ENCODE data around the gene STK38L. TPM values are rescaled to one million over a fixed set of nuclear protein-coding genes. Genes with fewer than 3 reads are reported as not detected.
"Not testable (repeated sequence)": the region's sequence is repeated elsewhere in the genome, so short reads cannot be mapped to it uniquely, and the experiment has no call there.

STK38L gene
- total RNA-seq, 1 experiment from 2014 or later = 19.6 TPM

GRCh38 chr12:27226407-27226929 is 17.6 kb upstream of the STK38L start:
- DNase-seq (ENCODE audit: low spot score) = peak; percentile 60

GRCh38 chr12:27229367-27229766 is 14.7 kb upstream of the STK38L start:
- DNase-seq (ENCODE audit: low spot score) = no peak

- not testable (repeated sequence) for DNase-seq (ENCODE audit: low spot score)
Observed at GRCh38 chr12:27231374-27231773, 12.7 kb upstream of the STK38L start.

DNA sequence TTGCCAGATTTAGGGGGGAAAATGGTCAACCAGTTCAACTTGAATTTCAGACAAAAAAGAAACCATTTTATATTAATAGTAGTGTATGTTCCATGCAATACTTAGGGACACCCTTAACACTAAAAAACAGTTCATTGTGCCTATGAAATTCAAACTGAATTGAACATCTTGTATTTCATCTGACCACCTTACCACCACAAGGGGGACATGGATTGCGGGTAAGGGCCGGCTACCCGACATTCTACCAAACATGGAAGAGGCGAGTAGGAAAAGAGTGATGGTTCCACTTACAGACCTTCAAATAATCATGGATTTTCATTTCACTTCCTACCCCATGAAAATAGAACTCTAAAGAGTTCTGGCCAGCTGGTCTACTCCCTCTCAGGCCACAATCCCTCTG is 10.3 kb upstream of the STK38L start:
- no peak for DNase-seq (ENCODE audit: low spot score)

DNA sequence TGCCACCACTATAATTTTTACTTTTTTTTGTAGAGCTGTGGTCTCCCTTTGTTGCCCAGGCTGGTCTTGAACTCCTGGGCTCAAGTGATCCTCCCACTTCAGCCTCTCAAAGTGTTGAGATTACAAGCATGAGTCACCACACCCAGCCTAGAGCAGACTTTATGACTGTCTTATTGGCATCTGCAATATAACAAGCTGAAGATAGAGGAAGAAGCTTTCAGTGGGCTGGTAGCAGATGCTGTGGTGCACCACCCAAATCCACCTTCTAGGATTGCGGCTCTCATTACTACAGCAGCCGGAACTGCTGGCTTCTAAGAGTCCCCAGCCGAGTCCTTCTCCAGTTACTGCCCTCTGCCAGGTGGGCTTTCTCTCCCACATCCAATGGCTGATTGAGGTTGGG is 7.6 kb upstream of the STK38L start:
- no peak for DNase-seq (ENCODE audit: low spot score)

DNA sequence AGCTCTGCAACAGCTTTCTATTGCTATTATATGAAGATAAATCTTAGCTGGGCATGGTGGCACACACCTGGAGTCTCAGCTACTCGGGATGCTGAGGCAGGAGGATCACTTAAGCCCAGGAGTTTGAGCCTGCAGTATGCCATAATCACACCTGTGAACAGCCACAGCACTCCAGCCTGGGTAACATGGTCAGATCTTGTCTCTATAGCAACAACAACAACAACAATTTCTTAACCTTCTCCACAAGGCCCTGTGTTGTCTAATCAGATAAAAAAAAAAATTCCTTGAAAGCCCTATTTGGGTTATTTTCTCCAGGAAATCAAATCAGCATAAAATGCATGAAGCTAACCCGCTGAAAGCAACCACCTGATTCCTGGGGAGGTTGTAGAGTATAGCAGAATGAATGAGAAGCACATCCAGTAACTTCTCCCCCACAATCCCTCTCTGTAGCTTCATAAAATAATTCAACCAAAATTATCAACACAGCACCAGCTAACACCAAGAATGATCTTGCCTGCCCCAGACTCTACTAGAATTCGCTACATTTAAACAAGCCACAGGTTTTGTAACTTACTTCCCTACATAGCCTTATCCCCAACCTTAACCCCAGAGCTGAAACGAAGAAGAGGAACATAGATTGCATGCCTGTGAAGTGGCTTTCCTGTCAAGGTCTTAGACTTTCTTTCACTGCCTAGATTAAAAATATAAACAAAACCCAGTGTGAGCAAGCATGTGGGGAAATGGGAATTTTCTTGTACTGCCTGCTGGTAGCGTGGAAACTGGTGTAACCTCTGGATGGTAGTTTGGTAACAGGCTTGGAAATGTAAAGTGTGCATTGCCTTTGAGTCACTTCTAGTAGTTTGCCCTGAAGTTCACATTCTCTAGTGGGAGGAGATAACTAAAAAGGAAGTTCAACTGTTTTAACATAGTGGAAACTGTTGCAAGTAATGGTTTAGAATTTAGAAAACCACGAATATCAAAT is 6.0 kb upstream of the STK38L start:
- peak; percentile 30 for DNase-seq (ENCODE audit: low spot score)

DNA sequence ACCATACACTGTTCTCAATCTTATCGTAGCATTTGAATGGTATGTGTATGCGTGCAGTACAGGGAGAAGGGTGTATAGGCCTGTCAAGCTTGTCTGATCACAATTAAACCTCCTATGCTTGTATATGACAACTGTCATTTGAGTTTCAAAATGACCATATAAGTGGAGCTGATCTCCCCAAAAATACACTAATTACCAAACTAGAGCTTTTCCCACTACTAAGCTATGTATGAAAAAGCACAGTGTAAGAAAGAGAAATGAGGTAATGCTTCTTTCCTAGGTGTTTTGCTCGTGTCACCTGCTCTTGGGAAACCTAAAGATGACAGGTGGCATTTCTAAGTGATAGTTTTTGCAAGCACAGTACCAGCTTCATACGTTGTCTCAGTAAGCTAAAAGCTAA is 1.1 kb upstream of the STK38L start:
- no peak for DNase-seq (ENCODE audit: low spot score)

GRCh38 chr12:27244689-27245488 is 803 bp downstream of the STK38L start:
- peak; percentile 63 for DNase-seq (ENCODE audit: low spot score)

- DNase-seq (ENCODE audit: low spot score) = no peak
Observed at GRCh38 chr12:27246141-27246540, 2.1 kb downstream of the STK38L start.

DNA sequence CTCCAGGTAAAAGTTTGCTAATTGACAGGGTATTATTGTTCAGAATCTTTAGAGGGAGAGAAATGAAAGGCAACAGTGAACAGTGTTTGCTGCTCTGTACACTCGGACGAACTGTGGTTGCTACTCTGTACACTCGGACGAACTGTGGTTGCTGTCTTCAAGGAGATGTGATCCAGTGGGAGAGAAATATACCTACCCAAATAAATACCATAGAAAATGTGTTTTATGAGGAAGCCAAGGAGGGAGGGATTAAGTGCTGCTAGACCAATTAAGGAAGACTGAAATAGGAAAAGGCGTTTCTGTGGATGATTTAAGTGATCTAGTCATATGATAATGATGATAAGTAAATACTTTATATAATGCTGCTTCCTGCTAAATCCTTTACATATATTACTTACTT is 2.7 kb downstream of the STK38L start:
- peak; percentile 30 for DNase-seq (ENCODE audit: low spot score)

DNA sequence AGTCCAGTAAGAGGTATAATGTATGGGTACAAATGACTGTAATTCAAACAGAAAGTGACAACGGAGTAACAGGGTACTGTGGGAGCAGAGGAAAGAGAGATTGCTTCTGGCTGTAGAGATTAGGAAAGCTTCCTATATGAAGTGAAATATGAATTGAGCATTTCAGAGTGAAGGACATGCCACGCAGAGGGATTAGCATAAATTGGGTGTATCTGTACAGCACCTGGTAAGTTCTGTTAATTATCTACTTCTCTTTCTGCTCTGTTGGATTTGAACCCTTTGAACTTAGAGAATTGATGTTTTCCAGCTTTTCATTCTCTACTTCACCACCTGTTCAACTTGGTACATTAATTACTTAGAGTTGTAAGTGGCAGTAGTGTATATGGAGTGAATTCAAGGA is 8.8 kb downstream of the STK38L start:
- DNase-seq (ENCODE audit: low spot score) = no peak

GRCh38 chr12:27253347-27253746 is 9.3 kb downstream of the STK38L start:
- DNase-seq (ENCODE audit: low spot score) = no peak

DNA sequence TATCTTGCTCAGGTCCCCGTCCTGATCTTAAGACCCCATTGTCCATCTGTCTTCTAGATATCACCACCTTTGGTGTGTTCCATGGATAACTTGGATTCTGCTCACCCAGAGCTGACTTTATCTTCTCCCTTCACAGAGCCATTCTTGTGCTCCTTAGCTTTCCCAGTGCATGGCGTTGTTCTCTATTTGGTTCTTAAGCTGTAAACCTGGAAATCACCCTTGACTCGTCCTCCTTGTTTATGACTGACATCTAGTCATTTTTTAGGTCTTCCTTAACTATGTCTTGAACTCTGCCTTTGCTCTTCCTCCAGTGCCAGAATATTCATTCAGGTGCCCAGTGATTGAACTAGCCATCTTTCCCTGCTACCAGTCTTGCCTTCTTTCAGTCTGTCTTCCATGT is 11.7 kb downstream of the STK38L start:
- DNase-seq (ENCODE audit: low spot score) = no peak

GRCh38 chr12:27257104-27257843 is 13.2 kb downstream of the STK38L start:
- DNase-seq (ENCODE audit: low spot score) = no peak

DNA sequence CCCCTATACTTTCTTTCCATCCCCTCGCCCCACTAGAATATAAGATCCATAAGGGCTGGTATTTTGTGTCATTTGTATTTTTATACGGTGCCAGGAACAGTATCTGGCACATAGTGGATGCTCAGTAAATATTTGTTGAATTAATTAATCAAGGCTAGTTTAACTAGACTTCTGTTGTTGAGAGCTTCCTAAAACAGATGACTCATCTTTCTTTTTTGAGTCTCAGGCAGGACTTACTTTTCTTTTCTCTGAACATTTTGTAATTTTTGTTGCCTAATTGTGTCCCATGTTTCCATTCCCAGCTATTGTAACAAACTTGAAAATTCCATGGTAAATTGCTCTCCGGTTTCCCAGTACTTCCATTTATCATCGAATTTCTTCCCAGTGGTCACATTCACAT is 16.7 kb downstream of the STK38L start:
- no peak for DNase-seq (ENCODE audit: low spot score)

DNA sequence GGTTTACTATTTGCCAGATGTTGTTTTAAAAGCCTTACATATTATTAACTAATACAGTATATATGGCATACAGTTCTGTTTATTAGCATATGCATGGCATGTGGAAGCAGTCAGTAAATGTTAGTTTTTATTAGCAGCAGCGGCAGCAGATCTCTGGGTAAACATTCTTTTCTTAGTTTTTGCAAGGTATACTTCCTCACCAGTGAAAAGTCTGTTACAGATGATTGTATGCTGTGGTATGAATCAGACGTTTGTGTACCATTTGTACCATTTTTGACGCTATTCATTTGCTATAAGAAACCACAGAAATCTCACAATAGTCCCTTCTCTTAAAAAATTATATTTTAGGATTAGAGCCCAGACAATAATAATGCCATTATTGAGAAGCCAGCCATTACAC is 17.8 kb downstream of the STK38L start:
- DNase-seq (ENCODE audit: low spot score) = no peak

DNA sequence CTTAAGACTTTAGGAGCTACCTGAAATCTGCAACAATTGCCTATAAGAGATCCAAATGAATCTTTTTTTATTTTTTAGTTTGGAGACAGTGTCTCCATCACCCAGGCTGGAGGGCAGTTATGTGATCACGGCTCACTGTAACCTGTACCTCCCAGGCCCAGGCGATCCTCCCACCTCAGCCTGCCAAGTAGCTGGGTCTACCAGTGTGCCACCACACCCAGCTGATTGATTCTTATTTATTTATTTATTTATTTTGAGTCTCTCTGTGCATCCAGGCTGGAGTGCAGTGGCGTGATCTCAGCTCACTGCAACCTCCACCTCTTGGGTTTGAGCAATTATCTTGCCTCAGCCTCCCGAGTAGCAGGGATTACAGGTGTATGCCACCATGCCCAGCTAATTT is 26.1 kb downstream of the STK38L start:
- DNase-seq (ENCODE audit: low spot score) = no peak

- no peak for DNase-seq (ENCODE audit: low spot score)
Observed at GRCh38 chr12:27271206-27271605, 27.1 kb downstream of the STK38L start.

GRCh38 chr12:27272373-27273028 is 28.4 kb downstream of the STK38L start:
- peak; percentile 84 for DNase-seq (ENCODE audit: low spot score)

DNA sequence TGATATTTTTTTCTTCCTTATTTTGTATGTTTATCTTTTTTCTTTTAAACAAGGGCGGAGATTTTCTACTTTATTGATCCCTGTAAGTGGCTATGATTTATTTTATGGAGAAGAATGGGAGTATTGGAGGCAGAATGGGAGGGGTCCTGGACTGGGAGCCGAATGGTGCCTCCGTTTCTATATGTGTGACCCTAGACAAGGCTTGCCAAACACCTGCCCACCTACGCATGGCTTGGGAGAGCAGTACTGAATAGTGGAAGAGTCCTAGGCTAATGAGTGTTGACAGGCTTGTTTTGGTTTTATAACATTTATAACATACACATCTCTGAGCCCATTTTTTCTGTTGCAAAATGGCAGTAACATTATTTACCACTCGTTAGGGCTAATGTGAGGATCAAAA is 29.0 kb downstream of the STK38L start:
- peak; percentile 33 for DNase-seq (ENCODE audit: low spot score)

DNA sequence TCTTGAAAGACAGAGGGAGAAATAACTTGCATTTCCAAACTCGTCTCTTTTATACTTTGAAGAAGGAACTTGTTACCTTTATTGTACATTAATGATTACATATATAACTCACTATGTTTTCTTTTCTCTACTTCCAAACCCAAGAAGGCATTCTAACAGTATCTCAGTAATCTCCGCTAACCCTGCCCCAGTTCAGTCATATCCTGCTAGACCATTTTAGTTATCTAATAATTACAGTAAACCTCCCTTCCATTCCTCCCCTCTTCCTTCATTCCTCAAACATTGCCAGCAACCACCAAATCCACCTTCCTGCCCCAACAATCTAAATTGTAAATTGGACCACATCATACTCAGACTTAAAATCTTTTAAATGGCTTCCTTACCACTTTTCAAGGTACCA is 30.6 kb downstream of the STK38L start:
- DNase-seq (ENCODE audit: low spot score) = no peak
